SIG-M5 treated with dmso at 0.1 percent for 504 hours (cell line): ENCODE data around the gene NCMAP.
A peak's percentile ranks its signal among the peaks of the same experiment; 100 is the strongest.

Experiments used
- DNase-seq: peaks from one replicate; lab custom pipeline; 2025; ENCODE audit not compliant: unreplicated experiment; lab: John Stamatoyannopoulos, UW

Gene NCMAP

GRCh38 chr1:24621121-24621520, 65.2 kb downstream of the NCMAP start:
- no peak for DNase-seq

- no peak for DNase-seq
Observed at GRCh38 chr1:24622218-24622617, 66.3 kb downstream of the NCMAP start.

GRCh38 chr1:24632832-24633175, 76.9 kb downstream of the NCMAP start:
- DNase-seq: no peak

DNA sequence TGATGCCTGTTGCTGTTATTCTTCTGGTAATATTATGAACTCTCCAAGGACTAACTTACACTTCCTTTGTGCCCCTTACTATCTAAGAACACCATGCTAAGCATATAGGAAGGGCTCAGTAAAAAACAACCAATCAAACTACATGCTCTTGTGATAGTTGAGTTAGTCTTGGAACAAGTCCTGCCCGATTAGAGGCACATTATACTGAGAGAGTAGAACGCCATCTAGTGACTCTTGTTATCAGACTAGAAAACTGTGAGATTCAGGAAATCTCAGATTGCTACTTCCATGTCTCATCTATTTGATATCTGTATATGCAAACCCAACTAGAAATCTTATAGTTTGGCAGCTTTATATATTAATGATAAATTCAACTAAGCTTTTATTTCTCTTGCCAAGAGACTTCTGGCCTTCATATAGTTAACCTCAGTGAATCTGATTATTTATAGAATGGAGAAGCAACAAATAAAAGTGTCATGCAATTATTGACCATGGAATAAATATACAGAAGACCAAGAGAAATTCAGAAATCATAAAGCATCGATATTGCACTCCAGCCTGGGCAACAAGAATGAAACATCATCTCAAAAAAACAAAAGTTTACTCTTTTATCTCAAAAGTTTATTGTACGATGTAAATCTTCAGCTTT, 79.4 kb downstream of the NCMAP start:
- peak; percentile 69 for DNase-seq

DNA sequence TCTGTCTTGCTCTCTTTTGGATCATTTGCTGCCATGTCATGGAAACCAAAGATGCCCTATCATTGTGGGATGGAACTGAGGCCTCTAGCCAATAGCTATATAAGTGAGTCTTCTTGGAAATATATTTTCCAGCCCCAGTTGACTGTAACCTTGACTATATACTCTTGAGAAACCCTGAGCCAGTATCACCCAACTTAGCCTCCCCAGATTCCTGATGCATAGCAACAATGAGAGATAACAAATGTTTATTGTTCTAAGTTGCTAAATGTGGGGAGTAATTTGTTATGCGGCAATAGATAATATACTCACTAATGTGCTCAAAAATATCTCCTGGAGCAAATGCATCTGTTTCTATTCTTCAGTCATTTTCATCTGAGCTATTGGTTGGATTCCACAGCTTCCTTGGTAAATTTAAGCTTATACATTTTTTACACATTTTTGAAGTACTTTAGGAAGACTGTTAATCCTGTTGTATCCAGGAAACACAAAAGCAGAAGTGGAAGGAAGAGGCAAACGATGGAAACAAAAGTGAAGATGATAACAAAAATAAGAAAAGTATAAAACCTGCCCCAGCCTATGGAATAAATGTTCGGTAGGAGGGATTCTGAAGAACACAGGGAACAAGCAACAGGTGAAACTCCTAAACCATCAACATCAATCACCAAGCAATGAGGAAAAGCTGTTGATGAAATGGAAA, 80.9 kb downstream of the NCMAP start:
- no peak for DNase-seq

DNA sequence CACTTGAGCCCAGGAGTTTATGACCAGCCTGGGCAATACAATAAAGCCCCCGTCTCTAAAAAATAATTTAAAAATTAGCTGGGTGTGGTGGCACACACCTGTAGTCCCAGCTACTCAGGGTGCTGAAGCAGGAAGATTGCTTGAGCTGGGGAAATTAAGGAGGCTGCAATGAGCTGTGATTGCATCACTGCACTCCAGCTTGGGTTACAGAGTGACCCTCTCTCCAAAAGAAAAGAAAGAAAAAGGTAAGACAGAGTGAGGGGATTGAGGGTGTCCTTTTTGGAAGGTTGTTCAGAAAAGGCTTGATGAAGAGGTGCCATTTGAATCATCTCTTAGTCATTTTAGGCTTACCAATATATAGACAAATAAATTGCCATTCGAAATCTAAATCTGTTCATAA, 83.2 kb downstream of the NCMAP start:
- no peak for DNase-seq

GRCh38 chr1:24639881-24640280, 84.0 kb downstream of the NCMAP start:
- DNase-seq: no peak

- no peak for DNase-seq
Observed at GRCh38 chr1:24640288-24640687, 84.4 kb downstream of the NCMAP start.

- DNase-seq: peak; percentile 24
Observed at GRCh38 chr1:24641646-24642151, 85.8 kb downstream of the NCMAP start.

DNA sequence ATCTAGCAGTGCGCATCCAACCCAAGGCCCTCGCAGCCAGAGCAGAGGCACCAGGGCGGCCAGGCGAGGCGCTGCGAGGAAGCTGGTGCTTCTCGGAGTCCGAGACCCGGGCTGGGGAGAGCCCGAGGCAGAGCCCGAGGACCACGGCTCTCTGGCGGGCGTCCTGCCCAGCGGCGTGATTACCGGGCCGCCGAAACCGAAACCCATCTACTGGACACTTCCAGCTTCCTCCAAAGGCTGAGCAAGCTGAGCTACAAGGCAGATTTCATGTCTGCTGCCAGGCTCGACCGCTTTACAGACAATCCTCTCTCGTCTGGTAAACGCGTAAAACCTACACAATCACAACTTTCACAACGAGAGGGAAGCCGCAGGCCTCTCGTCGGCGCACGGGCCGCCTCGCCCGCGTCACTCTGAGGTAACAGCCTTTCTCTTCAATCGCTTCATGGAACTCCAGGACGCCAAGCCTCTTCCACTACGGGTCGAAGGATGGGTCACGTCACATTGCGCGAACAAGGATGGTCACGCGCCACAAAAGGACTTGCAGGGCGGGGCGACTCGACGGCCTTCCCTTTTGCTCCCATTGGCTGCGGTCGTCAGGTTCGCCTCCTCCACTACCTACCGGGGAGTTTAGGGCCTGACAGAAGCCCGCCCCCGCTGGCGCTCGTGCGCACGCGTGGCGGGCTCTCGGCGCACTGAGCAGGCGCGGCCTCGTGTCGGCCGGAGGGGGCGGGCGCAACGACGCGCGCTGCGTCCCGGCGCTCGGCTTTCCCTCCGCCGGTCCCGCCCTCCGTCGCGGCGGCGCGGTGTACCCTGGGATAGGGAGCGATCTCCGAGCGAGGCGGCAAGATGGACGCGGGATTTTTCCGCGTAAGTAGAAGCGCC, 86.8 kb downstream of the NCMAP start, which contains the start of gene SRRM1:
TSS of gene SRRM1 (plus strand) at position 822 of the 882 bp plus-strand sequence. CDS start at position 847, 25 bp downstream.
- DNase-seq: peak; percentile 99

DNA sequence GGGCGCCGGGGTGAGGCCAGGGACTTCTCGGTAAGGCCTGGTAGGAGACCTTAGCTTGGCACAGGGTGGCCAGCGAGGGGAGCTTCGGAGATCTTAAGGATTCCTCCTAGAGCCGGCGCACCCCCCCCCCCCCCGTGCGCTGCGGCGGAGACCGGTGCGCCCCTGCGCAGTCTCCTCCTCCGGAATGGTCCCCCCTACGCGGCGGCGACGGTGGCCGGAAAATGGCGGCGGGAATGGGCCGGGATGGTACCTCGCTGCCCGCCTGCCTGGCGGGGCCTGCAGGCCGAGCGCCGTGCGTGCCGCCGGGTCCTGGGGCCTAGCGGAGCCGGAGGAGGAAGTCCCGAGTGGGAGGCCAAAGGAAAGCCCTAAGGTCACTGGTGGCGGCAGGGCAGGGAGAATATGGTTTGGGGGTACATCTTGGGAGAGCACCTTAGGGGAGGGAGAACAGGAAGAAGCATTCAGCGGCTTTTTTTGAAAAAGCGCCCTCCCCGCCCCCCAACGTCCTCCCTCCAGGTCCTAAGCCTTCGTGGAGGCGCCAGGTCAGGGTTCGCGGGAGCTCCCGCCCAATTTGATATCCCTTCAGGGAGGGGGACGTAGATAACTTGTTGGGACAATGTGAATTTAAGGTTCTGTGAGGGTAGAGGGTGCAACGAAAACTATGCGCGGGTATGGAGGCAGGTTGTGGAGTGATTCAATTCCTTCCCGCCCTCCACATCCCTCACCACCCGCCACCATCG, 87.6 kb downstream of the NCMAP start:
- peak; percentile 24 for DNase-seq

DNA sequence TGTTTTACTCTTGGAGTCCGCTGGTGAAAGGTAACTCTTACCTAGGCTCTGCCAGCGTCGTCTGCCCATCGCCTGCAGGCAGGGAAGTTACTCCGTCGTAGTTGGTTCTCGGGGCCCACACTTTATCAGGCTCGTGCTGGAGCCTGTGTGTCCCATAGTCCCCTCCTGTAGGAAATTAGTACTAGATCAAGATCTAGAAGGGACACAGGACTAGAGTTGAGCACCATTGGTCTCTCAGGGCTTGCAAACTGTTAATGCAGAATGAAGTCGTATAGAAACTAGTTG, 88.2 kb downstream of the NCMAP start:
- DNase-seq: no peak

DNA sequence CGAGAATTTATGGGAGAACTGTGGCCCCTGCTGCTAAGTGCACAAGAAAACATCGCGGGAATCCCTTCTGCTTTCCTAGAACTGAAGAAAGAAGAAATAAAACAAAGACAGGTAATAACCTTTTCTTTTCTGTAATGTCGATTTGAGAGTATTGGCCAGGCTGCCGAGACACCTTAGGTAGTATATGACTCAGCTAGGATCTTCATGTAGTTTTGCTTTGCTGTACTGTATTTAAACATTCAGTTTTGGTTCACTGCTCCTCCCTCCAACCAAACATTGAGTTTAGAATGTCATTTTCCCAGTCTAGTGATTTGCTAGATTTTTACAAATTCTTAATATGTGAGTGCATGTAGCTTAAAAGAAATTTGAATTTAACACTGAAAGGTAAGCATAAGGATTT, 93.0 kb downstream of the NCMAP start:
- no peak for DNase-seq

DNA sequence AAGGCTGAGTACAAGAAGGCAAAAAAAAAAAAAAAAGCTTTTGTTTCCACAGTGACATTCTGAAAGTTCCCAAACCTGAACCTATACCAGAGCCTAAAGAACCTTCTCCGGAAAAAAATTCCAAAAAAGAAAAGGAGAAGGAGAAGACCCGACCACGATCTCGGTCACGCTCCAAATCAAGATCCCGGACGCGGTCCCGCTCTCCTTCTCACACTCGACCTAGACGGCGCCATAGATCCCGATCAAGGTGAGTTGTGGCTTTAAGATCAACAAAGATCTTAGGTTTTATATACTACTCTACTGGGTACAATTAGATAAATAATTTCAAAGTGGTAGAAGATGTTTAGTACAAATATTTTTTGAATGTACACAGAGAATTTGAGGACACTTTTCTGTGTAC, 96.5 kb downstream of the NCMAP start:
- DNase-seq: no peak

- no peak for DNase-seq
Observed at GRCh38 chr1:24654010-24654409, 98.1 kb downstream of the NCMAP start.

DNA sequence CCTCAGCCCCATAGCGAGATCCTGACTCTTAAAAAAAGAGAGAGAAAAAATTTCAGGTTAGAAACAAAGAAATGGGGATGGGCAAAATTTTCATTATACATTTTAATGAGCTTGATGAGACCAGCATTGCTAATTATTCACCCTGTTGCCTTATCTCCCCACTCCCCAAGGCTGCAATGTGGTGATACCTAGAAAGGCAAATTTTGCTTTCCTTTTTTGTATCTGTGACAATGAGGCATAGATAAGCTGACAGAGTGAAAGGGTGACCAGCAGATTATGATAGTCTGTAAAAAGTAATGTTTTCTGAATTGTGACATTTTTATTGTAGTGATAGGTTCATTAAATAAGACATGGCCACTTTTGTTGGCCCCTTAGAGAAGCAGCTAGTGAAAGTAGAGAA, 100.2 kb downstream of the NCMAP start:
- no peak for DNase-seq

DNA sequence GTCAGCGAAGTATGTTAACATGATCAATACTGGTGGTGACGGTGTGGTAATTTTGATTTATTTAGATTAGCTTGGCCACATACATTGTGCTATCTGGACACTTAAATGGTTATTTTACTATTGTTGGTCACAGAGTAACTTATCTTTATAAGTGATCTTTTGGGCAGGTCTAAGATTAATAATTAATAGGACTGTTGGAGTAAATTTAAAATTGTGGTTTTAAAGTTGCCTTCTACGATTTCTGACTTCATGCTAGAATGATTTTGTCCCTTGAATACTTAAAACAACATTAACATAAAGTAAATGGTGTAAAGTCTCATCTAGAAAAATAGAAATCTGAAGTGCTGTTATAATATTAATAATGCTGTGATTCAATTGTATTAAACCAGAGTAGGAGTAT, 101.9 kb downstream of the NCMAP start:
- DNase-seq: no peak
